HG03558 (cell line): ENCODE results near the gene USP35.
"Not testable (repeated sequence)": the region's sequence is repeated elsewhere in the genome, so short reads cannot be mapped to it uniquely, and the experiment has no call there.

Experiments
- ATAC-seq: cut with Tn5 transposase; IDR thresholded peaks from one replicate; pipeline ENCODE4 v1.9.1; 2021; ENCODE audit warnings: moderate number of reproducible peaks; ENCODE audit not compliant: unreplicated experiment; ENCODE audit errors: extremely low read depth

The USP35 gene

GRCh38 chr11:78212586-78213371 lies 24.1 kb downstream of the USP35 start:
- ATAC-seq: no peak

DNA sequence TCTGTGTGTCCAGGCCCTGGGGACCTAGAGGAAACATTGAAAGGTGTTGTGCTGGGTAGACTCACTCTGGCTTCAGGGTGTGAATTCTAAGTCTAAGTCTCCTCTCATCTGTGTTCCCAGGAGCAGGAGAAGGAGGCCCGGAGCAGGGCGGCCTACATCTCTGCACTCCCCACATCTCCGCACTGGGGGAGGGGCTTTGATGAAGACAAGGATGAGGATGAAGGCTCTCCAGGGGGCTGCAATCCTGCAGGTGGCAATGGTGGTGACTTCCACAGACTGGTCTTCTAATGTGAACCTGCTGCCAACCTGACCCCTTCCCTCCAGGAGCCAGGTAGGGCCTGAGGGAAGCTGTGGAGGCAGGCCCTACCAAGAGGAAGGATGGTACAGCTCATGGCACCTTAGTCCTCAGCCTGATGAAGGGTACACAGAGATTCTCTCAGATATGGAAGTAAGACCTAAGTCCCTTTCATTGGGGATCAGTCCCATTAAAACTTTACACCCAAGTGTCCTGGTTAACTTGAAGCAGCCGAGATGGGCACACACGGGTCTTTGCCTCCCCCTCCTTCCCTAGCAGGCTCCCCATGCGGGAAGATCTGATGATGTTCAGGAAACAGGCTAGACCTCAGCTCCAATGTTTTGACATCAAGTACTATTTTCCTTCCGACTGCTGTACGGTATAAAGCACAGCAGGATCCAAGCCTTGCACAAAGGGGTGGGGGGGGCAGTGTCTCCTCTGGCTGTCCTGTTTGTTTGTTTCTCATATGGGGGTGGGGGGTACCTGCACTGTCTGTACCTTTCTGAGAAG lies 25.0 kb downstream of the USP35 start:
- no peak for ATAC-seq

DNA sequence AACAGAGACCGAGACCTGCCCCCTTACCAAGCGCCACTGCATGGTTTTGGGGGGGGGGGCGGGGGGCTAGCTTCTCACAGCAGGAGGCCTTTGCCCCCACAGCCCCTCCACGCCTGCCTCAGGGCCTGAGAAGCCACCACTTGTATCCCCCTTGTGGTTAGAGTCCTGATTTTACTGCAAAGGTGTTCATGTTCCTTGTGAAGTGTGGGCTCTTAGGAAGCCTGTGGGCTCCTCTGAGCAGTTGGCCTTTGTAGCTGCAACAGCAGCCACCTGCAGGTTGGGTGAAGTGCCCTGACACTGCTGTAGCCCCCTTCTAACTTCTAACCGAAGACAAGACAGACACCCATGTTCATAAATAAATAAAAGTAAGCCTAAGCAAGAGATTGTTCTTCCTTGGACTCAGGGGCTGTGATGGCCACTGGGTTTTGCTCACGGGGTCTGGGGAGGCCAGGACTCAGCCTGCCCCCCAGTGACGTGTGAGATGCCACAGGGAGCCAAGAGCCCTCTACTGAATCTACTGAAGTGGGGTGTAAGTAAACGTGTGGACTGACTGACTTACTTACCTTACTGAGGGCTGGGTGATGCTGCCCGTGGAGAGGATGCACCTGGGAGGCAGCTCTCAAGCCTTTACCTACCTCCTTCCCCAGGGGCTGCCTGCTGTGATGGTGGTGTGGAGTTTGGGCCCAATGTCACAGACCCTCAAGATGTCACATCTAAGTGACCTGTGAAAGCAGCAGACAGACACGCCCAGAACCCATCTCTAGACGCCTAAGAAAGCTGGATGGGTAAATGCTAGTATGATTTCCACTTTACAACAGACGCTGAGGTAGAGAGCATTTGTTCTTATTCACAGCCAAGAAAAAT lies 25.8 kb downstream of the USP35 start:
- no peak for ATAC-seq

DNA sequence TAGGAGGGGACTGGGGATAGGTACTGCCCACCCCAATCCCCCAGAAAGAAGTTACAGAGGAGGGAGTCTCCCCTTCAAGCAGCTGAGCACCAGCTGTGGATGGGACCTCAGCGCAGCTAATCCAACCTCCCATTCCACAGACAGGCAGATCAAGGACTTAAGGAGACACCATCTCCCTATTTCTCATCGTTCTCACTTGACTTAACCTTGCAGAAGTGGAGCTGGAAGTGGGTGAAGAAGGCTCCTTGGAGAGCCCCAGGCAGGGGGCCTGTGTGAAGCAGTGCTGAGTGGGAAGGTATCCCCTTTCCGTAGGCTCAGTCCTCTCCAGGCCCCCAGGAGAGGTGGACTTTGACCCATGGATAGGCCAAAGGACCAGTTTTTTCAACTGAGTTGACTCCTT lies 27.3 kb downstream of the USP35 start:
- no peak for ATAC-seq

- no peak for ATAC-seq
These were observed 28.0 kb downstream of the USP35 start for GRCh38 chr11:78216571-78217287.

DNA sequence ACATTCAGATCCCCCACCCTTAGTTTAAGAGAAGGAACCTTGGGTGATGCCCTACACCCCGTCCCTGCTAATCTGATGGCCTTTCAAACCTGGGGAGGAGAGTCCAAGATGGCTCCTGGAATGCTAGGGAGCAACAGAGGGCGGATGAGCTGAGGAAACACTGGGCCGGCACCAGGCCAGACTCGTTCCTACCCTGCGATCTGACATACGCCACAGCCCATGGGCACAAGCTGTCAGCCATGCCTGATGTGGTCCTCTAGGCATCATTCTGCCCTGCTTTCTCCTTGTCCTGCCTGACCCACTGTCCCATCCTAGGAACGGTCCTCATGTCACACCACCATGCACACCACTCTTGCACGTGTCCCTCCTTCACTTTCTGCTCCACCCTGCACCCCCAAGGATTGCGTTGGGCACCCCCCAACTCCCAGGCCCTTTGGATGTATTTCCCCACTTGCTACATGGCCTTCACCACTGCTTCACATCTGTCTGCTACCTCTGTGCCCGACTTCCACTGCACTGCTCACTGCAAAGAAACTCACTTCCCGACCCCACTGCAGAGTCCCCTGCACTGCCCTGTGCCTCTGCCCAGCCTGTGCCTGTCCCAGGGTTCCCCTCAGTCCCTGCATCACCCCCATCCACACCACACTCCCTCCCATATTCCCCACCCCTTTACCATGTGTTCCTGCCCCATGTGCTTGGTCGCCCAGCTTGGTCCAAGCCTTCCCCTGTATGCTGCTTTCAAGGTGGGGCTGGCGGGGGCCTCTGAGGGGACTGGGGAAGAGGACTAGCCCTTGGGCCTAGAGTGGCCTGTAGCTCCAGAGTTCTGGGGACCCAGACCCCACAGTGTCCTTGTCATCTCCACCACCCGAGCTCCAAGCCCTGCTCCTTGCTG lies 29.2 kb downstream of the USP35 start:
- no peak for ATAC-seq

DNA sequence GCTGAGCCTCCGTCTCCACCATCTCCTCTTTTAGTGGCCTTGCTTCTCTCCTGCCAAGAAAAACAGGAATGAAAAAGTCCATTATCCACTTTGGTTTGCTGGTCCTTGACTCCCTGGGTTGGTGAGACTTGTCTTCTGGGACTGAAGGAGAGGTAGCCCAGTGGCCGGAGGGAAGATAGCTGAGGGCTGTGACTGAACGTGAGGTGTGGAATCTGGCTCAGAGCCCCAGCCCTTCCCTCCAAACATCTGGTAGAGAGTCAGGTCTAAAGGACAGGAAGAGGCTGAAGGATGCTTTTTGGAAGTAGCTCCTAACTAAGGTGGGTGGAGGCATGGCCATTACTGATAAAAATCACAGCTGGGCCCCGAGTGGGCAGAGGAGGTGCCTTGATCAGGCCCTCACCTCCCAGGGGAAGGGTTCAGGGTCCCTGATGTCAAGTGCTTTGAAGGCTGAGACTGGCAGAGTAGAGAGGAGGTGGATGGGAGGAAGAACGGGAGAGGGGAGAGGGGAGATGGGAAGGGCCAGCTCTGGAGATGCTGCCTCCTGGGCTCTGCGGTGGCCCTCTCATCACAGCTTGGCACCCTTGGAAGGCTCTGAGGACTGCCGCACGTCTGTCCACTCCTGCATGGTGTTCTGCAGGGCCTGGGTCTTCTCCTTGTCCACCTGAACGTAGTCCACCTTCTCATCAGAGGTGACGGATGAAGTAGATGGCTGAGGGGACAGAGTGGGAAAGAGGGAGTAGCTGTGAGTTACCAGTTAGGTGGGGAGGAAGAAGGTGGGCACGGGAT lies 30.2 kb downstream of the USP35 start:
- no peak for ATAC-seq

DNA sequence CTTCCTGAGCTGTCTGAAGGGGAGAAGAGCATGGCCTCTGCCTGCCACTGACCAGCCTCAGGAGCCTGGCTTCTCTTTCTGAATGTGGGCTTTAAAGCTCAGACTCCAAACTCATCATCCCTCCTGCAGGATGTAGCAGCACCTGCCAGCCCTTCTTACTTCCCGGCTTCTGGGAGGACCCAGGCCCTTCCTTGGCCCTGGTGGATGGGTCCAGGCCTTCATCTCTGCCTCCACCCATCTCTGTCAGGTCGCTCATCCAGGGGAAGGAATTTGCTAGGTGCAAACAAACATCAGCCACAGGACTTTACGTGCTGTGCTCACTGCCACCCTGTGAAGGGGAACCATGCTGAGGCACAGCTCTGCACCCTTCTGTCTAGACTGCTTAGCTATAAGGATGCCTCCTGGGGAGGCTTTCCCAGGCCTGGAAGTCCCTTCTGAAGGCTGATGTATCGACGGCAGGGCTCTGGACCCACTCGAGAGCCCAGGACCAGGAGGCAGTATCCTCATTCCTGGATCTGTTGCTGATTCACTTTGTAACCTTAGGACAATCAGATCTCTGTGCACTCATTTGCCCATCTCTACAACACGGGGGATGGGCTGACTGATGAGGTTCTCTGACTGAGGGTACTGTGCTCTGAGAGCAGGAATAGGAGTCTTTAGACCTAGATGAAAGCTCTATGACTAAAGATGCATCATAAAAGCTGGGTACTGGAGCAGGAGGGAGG lies 30.9 kb downstream of the USP35 start:
- no peak for ATAC-seq

DNA sequence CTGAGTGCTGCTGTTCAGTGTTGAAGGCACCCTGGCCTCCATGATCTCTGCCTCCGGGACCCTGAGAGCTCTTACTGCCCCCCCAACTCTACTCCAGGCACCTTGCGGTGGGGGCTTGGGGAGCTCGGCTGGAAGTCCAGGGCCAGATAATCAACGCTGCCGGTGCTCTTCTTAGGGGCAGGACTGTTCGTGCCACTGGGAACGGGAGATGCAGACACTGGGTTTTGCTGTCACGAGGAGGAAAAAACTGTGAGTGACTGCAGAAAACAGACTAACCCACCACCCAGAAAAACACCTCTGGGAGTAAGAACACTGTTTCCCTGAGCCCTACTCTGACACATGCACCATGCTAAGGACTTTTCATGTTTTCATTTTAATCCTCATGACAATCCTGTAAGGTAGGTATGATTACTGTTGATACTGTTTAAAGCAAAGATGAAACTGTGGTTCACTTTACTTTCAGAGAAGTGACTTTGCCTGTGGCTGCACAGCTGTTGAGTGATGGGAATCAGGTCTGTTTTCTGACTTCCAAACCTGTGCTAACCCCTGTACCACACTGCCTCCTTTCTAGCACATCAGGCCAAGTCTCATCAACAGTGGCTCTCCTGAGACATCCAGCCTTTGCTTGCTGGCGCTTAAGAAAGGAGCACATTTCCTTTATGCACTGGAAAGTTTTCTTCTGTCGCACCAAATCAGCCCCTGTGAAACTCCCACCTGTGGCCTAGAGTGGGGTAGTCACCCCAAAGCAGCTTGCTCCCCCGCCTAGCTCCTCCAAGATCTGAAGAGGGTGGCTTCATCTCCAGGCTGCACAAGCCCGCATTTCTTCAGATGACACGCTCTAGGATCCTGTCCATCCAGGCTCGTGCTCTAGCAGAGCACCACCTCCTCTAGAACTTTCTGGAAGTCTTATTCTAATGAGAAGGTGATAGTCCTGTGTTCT lies 31.8 kb downstream of the USP35 start:
- ATAC-seq: no peak

DNA sequence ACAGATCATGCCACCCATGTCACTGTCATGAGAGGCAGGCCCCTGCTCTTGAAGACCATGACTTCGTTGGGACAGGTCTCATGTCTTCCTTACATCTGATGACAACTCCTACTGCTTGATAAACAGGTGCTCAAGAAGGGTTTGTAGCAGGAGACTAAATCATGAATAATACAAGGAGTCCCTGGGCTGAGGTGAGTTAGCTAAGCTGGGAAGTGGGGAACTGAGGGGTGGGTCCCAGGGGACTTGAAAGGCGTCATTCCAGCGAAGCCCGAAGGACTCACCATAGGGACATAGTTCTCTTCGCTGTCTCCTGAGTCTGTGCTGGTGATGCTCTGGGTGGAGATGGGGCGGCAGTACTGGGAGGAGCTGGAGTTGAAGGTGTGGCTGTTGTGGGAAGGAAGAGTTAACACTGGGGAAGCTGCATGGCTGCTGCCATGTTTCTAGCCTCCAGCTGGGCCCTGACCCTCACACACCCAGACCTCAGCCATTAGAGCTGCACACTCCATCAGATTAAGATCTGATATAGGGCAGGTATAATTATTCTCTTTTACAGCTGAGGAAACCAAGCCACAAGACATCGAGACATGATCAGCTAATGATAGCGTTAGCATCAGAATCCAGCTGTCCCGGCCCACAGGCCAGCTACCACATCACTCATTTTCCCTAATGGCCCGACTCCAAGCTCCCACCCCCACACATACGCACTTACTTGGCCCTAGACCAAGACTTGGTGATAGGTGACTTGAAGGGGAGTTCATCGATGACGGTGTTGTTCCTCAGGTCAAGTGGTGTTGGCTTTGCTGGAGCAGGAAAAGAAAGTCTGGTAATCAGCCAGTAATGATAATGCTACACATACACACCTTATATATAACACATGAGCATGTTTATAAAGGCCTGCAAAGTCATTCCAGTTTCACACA lies 32.9 kb downstream of the USP35 start:
- ATAC-seq: no peak

DNA sequence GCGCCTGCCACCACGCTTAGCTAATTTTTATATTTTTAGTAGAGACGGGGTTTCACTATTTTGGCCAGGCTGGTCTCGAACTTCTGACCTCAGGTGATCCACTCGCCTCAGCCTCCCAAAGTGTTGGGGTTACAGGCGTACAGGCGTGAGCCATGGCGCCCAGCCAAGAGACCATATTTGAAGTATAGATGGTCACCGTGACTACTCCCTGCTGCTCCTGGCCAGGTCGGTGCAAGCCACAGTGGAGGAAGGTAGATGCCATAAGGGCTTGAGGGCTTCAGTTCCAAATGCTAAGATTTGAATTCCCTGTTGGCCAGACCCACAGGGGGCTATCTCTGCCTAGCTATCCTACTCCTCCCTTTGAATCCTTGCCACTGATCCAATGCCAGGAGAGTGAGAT lies 34.0 kb downstream of the USP35 start:
- not testable (repeated sequence) for ATAC-seq

DNA sequence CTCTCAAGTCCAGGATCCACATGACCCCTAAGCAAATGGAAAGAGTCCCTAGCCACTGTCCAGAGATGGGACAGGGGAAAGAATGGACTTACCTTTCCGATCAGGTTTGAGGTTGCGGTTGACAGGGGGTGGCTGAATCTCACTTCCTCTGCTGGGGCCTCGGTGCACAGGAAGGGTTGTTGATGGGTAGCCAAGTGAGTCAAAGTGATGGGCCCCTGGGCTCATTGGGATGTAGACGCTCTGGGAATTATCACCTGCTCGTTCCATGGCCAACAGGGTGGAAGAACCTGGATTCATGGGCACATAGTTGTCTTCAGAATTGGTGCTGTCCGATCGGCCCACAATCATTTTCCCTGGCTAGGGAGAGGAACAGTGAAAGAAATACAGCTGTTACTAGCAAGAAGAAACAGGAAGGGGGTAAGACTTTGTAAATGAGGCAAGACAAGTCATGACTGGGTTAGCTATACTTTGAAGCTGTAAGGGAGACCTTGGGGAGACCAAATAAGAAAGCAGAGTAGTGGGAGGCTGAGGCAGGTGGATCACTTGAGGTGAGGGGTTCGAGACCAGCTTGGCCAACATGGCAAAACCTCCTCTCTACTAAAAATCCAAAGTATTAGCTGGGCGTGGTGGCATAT lies 34.7 kb downstream of the USP35 start:
- no peak for ATAC-seq

DNA sequence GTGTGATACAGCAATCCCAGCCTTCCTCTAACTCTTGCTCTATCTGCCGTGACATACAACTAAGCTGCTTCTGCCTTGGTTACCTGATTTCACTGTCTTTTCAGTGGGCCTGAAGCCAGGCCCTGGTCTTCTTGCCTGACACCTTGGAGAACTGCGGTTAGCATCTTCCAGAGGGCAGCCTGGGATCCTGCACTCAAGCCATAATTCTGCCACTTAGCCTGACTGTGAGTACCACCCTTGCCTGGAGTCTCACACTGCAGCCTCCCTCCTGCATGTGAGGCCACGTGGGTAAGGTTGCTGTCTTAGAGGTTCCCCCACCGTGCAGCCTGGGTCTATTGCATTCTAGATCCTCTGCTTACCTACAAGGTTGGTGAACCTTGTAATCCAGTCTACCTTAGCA lies 35.8 kb downstream of the USP35 start:
- ATAC-seq: no peak

DNA sequence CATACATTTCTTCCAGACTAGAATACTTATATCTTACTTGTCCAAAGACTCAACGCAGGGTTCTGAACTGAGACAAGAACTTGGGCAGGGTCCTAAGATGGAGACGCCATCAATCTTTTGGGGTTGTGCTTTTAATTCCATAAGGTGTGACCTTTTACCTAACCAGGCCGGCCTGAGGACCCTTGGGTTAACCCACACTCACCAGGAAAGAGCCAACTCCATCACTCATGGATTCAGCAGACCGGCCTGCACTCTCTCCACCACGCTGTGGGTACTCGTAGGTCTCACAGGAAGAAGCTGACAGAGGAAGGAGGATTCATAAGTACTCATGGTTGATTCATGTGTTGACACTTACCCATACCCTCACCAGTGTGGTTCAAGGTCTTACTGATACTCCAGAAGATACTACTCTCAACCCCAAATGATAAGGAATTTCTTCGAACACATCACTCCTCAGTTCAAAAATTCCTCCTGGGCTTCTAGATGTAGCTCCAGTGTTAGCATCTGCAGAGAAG lies 36.2 kb downstream of the USP35 start:
- no peak for ATAC-seq
